Calu3 (cell line): ENCODE data around the gene TMEM44. TPM values are rescaled to one million over a fixed set of nuclear protein-coding genes. Genes with fewer than 3 reads are reported as not detected.

Source experiments
- BruUV-seq: library from RNA; stranded (reverse); fragments of 400-500 nt; replicated peaks from 2 replicates; lab custom pipeline; 2021; lab: Mats Ljungman, UMichigan
- CTCF ChIA-PET: fragments of 300-600 bp; sonication (Branson Sonifier 250); formaldehyde crosslinking; loops from one replicate; lab custom pipeline; 2022; ENCODE audit warnings: antibody characterized with exemption; lab: Charles Lee
- DNase-seq: peaks from one replicate; pipeline ENCODE4 v3.0.0; 2022
- H3K27ac Mint-ChIP-seq: one replicate; pipeline ENCODE4 v1.8.0; 2022; ENCODE audit warnings: mixed read lengths; ENCODE audit not compliant: unreplicated experiment
- H3K27me3 Mint-ChIP-seq: one replicate; pipeline ENCODE4 v1.8.0; 2022; ENCODE audit warnings: mixed read lengths; ENCODE audit not compliant: unreplicated experiment
- H3K36me3 Mint-ChIP-seq: one replicate; pipeline ENCODE4 v1.8.0; 2022; ENCODE audit warnings: mild to moderate bottlenecking, moderate library complexity, mixed read lengths; ENCODE audit not compliant: insufficient read depth, unreplicated experiment
- H3K4me1 Mint-ChIP-seq: one replicate; pipeline ENCODE4 v1.8.0; 2022; ENCODE audit warnings: mild to moderate bottlenecking, low read depth, mixed read lengths; ENCODE audit not compliant: unreplicated experiment
- H3K4me3 Mint-ChIP-seq: one replicate; pipeline ENCODE4 v1.8.0; 2022; ENCODE audit warnings: mild to moderate bottlenecking, low read depth, moderate library complexity, mixed read lengths; ENCODE audit not compliant: unreplicated experiment
- H3K9me3 Mint-ChIP-seq: one replicate; pipeline ENCODE4 v1.8.0; 2022; ENCODE audit warnings: low read depth, mixed read lengths; ENCODE audit not compliant: unreplicated experiment
- CTCF ChIP-seq: fragments of 200-600 bp; IDR thresholded peaks from one replicate; pipeline ENCODE4 v1.8.0; 2022; ENCODE audit warnings: antibody characterized with exemption; ENCODE audit not compliant: unreplicated experiment
- intact Hi-C: fragments of 100-400 bp; cut with micrococcal nuclease; formaldehyde crosslinking; loops from one replicate; pipeline ENCODE4 v1.10.0; 2022; ENCODE audit not compliant: unreplicated experiment
- total RNA-seq: library from RNA; stranded (reverse); gene quantifications from 2 replicates; pipeline ENCODE4 v1.2.3, GENCODE V29; 2022

TMEM44 gene
- total RNA-seq, 1 experiment from 2014 or later, result 52.6 TPM

GRCh38 chr3:194659778-194660177 lies 26.6 kb upstream of the TMEM44 start:
- Mint-ChIP-seq H3K36me3 (peaks cover 38% of the 10 kb centered on the region), H3K4me3 (no peak overlapping the region), H3K9me3 (no peaks in the 10 kb centered on the region), H3K4me1 (no peaks in the 10 kb centered on the region), H3K27me3 (no peaks in the 10 kb centered on the region), H3K27ac (no peak overlapping the region)
- DNase-seq, result no peak
- intact Hi-C loops, result no loop called here
- CTCF ChIA-PET, result no interaction called here
- BruUV-seq, result no TSS peak
- no peak for TF ChIP-seq CTCF

- DNase-seq, result no peak
These were observed 25.4 kb upstream of the TMEM44 start for GRCh38 chr3:194658477-194659242.

GRCh38 chr3:194657439-194657838 lies 24.2 kb upstream of the TMEM44 start:
- no peaks in the 10 kb centered on the region for H3K27me3 Mint-ChIP-seq
- H3K4me3 Mint-ChIP-seq, result no peak overlapping the region
- CTCF ChIA-PET, result interaction anchor here (0.6 kb wide), 1 partner anchor 15 kb away, joined by 3 read pairs; the partner anchor contains the start of gene LSG1
- TF ChIP-seq CTCF, result no peak
- peaks cover 42% of the 10 kb centered on the region for H3K36me3 Mint-ChIP-seq
- no peaks in the 10 kb centered on the region for H3K9me3 Mint-ChIP-seq
- BruUV-seq, result no TSS peak
- intact Hi-C loops, result no loop called here
- DNase-seq, result no peak
- no peaks in the 10 kb centered on the region for H3K4me1 Mint-ChIP-seq
- no peak overlapping the region for H3K27ac Mint-ChIP-seq

More at GRCh38 chr3:194658477-194659242, 25.4 kb upstream of the TMEM44 start:
- Mint-ChIP-seq H3K4me3 (no peak overlapping the region), H3K9me3 (no peaks in the 10 kb centered on the region), H3K4me1 (no peaks in the 10 kb centered on the region), H3K27me3 (no peaks in the 10 kb centered on the region), H3K36me3 (peaks cover 38% of the 10 kb centered on the region), H3K27ac (no peak overlapping the region)
- intact Hi-C loops, result no loop called here
- TF ChIP-seq CTCF, result no peak
- no TSS peak for BruUV-seq
- CTCF ChIA-PET, result interaction anchor here (0.7 kb wide), 1 partner anchor 157 kb away, joined by 3 read pairs; no protein-coding TSS in a partner anchor

- peaks cover 54% of the 10 kb centered on the region for H3K36me3 Mint-ChIP-seq
- CTCF ChIA-PET, result interaction anchor here (0.7 kb wide), 1 partner anchor 60 kb away, joined by 3 read pairs; no protein-coding TSS in a partner anchor
These were observed 21.2 kb upstream of the TMEM44 start for GRCh38 chr3:194654443-194654842.

More at GRCh38 chr3:194654443-194654842, 21.2 kb upstream of the TMEM44 start:
- Mint-ChIP-seq H3K27me3 (no peaks in the 10 kb centered on the region), H3K4me3 (no peak overlapping the region), H3K27ac (no peak overlapping the region), H3K9me3 (no peaks in the 10 kb centered on the region), H3K4me1 (no peaks in the 10 kb centered on the region)
- DNase-seq, result no peak
- intact Hi-C loops, result no loop called here
- TF ChIP-seq CTCF, result no peak
- no TSS peak for BruUV-seq
